Fibroblast of mammary gland (primary cell): ENCODE results near the gene IGFL4.
A peak's percentile ranks its signal among the peaks of the same experiment; 100 is the strongest.
"Not testable (repeated sequence)": the region's sequence is repeated elsewhere in the genome, so short reads cannot be mapped to it uniquely, and the experiment has no call there.

Experiments
- DNase-seq: peaks from one replicate; pipeline ENCODE4 v3.0.0-alpha.2; 2010; ENCODE audit warnings: low read depth
- H3K4me3 ChIP-seq: 2 replicates; pipeline ENCODE4 v1.5.1; 2011; ENCODE audit warnings: low read depth, mild to moderate bottlenecking, low read length, moderate library complexity; ENCODE audit not compliant: control insufficient read depth
- CTCF ChIP-seq: conservative IDR thresholded peaks from 2 replicates; pipeline ENCODE4 v1.5.1; 2011; ENCODE audit warnings: low read depth, low read length, inconsistent platforms; ENCODE audit not compliant: control insufficient read depth, insufficient read depth

Gene IGFL4

GRCh38 chr19:46081928-46082727 lies 41.3 kb upstream of the IGFL4 start:
- no peak overlapping the region for H3K4me3 ChIP-seq
- DNase-seq: peak; percentile 72

GRCh38 chr19:46080561-46080960 lies 39.8 kb upstream of the IGFL4 start:
- DNase-seq: peak; percentile 90
- TF ChIP-seq CTCF: no peak
- no peak overlapping the region for H3K4me3 ChIP-seq

More at GRCh38 chr19:46081928-46082727, 41.3 kb upstream of the IGFL4 start:
- peak; percentile 67 for TF ChIP-seq CTCF

- no peak for DNase-seq
- no peak for TF ChIP-seq CTCF
- H3K4me3 ChIP-seq: no peak overlapping the region
These were observed 38.8 kb upstream of the IGFL4 start for GRCh38 chr19:46079576-46079975.

- peak; percentile 54 for TF ChIP-seq CTCF
- not testable (repeated sequence) for H3K4me3 ChIP-seq
- peak; percentile 77 for DNase-seq
These were observed 38.0 kb upstream of the IGFL4 start for GRCh38 chr19:46078573-46079332.

- no peak for DNase-seq
- no peak overlapping the region for H3K4me3 ChIP-seq
- TF ChIP-seq CTCF: no peak
These were observed 37.0 kb upstream of the IGFL4 start for GRCh38 chr19:46077815-46078167.

GRCh38 chr19:46076951-46077814 lies 36.4 kb upstream of the IGFL4 start:
- TF ChIP-seq CTCF: peak; percentile 99
- DNase-seq: peak; percentile 81
- no peak overlapping the region for H3K4me3 ChIP-seq
